GM19025 (cell line): ENCODE data around the gene HYAL4.
"Not testable (repeated sequence)": the region's sequence is repeated elsewhere in the genome, so short reads cannot be mapped to it uniquely, and the experiment has no call there.

Experiments used
- ATAC-seq: cut with Tn5 transposase; IDR thresholded peaks from one replicate; pipeline ENCODE4 v1.9.1; 2021; ENCODE audit warnings: mild to moderate bottlenecking, low read depth, moderate library complexity; ENCODE audit not compliant: unreplicated experiment

The HYAL4 gene

DNA sequence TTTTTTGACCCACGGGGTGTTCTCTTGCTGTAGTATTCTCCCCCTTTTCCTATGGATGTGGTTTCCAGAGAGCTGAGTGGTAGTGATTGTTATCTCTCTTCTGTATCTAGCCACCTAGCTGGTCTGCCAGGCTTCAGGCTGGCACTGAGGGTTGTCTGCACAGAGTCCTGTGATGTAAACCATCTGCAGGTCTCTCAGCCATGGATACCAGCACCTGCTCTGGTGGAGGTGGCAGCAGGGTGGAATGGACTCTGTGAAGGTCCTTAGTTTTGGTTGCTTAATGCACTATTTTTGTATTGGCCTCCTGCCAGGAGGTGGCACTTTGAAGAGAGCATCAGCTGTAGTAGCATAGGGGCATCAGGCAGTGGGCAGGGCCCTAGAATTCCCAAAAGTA lies 851 bp downstream of the HYAL4 start:
- peak; percentile 12 for ATAC-seq

DNA sequence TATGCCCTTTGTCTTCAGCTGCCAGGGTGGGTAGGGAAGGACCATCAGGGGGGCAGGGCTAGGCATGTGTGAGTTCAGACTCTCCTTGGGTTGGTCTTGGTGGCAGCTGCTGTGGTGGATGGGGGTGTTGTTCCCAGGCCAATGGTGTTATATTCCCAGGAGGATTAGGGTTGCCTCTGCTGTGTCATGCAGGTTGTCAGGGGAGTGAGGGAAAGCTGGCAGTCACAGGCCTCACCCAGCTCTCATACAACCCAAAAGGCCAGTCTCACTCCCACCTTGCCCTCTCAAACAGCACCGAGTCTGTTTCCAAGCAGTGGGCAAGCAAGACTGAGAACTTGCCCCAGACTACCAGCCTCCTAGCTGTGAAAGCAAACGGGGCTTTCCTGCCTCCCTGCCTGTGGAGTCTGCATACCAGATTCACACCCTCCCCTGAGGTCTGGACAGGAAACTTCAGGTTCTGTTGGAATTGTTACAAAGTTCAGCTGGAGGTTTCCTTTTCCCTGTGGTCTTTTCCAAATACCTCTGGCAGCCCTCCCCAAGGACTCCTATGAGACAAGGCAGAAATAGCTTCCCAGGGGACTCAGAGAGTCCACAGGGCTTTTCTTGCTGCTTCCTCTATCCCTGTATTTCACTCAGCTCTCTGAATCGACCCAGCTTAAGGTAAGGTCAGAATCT lies 1.4 kb downstream of the HYAL4 start:
- peak; percentile 51 for ATAC-seq

DNA sequence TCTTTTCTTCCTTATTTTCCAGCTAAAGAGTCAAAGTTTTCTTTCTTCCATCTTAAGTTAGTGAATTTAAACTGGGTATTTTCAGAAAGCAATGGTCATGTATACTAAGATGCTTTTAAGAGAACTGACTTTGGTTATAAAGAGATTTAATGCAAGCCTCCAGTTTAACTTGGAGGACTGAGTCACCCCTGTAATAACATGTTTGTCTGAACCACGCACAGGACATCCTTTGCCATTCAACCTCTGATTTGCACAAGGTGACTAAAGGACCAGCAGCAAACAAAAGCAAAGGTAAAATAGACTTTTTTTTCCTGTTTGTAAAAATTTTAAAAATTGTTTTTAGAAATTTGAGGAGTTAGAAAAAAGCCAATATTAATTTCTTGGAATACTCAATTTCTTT lies 2.9 kb downstream of the HYAL4 start:
- ATAC-seq: no peak

DNA sequence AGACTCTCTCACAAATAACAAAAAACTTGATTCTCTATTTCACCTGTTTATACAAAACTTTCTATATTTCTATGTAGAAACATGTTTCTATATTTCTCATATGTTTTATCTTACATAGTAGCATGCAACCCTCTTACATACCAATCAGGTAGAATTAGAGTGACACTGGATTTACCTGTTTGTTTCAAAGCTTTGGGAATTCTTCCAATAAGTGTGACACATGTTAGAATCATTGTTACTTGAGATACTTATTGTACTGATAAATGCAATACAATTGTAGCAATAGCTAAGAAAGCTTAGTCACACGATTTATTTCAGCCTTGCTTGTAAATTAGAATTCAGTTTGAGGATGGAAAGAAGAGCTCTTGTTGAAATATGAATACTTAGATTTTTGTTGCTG lies 4.9 kb downstream of the HYAL4 start:
- ATAC-seq: no peak

DNA sequence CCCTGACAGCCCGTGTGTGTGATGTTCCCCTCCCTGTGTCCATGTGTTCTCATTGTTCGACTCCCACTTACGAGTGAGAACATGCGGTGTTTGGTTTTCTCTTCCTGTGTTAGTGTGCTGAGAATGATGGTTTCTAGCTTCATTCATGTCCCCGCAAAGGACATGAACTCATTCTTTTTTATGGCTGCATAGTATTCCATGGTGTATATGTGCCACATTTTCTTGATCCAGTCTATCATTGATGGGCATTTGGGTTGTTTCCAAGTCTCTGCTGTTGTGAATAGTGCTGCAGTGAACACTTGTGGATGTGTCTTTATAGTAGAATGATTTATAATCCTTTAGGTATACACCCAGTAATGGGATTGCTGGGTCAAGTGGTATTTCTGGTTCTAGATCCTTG lies 6.4 kb downstream of the HYAL4 start:
- not testable (repeated sequence) for ATAC-seq

DNA sequence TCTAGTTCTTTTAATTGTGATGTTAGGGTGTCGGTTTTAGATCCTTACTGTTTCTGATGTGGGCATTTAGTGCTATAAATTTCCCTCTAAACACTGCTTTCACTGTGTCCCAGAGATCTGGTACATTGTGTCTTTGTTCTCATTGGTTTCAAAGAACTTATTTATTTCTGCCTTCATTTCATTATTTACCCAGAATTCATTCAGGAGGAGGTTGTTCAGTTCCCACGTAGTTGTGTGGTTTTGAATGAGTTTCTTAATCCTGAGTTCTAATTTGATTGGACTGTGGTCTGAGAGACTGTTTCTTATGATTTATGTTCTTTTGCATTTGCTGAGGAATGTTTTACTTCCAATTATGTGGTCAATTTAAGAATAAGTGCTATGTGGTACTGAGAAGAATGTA lies 9.3 kb downstream of the HYAL4 start:
- ATAC-seq: not testable (repeated sequence)

DNA sequence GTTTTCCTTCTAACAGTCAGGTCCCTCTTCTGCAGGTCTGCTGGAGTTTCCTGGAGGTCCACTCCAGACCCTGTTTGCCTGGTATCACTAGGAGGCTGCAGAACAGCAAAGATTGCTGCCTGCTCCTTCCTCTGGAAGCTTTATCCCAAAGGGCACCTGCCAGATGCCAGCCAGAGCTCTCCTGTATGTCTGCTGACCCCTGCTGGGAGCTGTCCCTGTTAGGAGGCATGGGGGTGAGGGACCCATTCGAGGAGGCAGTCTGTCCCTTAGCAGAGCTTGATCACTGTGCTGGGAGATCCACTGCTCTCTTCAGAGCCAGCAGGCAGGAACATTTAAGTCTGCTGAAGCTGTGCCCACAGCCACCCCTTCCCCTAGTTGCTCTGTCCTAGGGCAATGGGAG lies 11.5 kb downstream of the HYAL4 start:
- ATAC-seq: not testable (repeated sequence)

DNA sequence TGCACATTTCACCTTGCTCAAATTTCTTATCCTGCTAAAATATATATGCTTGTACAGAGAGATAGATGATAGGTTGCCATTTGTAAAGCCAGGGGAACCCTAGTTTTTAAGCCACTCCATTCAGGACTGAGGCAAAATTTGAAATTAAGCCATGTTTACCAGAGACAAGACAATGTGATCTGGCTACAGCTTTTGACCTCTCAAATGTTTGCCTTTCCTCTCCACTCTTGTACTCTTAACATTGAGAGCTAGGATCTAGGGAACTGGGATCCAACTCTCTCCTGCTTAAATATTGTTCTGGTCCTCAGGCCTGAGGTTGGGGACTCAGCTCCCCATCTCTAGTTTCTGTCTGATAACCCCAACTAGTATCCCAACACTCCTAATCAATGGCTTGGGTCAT lies 15.9 kb downstream of the HYAL4 start:
- ATAC-seq: no peak

DNA sequence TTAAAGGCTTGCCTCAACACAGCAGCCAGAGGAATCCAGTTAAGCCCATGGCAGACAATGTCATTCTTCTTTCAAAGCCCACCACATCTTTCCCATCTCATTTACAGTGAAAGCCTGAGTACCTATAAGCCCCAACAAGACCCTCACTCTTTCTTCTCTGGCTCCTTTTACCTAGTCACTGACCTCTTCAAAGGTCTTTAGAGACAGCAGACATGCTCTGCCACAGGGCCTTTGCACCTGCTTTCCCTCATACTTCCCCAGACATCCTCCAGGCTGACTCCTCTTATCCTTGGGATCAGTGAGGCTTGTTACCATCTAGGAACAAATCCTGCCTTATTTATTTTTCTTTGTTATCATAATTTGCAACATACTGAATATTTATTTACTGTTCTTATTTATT lies 17.8 kb downstream of the HYAL4 start:
- ATAC-seq: no peak

DNA sequence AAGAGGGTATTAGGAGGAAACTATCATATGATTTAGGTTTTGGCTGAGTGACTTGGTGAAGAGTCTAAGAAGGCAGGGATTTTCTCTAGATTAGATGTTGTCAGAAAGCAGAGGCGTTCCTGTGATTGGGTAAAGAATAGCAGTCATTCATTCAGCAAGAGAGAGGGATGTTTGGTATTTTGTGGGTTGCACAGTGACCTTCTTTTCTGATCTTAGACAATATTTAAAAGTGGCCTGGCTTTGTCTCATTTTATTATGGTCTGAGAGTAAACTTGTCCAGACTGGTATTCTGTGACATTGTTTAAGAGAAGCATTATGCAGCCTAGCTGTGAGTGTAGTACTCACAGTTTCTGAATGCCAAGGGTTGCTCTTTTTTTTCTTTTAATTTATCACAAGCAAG lies 18.5 kb downstream of the HYAL4 start:
- ATAC-seq: no peak

DNA sequence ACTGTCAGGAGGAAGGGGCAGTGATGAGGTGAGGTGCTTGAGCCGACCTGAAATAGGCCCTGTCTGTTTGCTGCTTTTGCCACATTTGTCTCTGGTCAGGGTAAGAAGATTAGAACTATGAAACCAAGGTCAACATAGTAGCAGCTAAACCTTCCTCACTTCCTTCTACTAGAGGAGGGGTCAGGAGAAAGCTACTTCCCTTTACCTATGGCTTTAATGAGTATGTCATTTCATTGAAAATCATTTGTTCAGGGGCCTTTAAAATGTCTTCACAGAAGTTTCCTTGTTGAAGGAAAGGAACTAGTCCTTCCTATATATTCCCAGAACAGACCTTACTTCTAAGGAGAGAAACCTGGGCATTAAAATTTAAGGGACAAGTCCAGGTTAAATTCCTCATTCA lies 19.0 kb downstream of the HYAL4 start:
- no peak for ATAC-seq

DNA sequence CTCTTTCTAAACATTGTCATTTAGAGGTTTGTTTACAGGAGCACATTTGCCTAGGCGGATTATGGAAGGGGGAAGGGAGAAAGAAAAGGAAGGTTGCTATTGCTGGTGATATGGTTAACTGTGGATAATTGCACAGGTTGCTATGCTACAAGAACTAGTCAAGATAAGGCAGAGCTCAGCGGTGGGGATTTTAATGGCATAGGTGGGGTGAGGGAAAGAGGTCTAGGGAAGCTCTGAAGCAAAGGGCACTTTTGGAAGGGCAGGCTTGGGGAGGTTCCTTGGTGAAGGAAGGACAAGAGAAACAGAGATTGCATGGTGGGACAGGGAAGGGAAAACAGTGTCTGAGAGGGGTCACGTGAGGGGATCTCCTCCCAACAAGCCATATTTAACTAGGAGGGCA lies 19.5 kb downstream of the HYAL4 start:
- ATAC-seq: no peak

DNA sequence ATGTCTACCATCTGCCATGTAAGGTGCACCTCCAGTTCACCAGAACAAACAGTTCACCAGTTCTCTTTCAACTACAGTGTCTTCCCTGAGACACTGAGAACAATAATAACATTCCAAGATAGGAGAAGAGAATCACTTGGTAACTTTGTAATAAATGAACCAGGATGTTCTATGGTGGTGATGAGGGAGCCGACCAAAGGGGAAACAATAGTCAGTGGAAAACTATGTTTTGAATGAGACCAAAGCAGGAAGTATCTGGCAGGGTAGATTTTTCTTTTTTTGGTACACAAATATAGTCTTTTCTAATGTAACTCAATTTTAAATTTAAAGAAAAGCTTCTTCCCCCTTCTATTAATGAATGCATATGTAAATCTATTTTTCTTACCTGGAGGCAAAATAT lies 20.0 kb downstream of the HYAL4 start:
- no peak for ATAC-seq

DNA sequence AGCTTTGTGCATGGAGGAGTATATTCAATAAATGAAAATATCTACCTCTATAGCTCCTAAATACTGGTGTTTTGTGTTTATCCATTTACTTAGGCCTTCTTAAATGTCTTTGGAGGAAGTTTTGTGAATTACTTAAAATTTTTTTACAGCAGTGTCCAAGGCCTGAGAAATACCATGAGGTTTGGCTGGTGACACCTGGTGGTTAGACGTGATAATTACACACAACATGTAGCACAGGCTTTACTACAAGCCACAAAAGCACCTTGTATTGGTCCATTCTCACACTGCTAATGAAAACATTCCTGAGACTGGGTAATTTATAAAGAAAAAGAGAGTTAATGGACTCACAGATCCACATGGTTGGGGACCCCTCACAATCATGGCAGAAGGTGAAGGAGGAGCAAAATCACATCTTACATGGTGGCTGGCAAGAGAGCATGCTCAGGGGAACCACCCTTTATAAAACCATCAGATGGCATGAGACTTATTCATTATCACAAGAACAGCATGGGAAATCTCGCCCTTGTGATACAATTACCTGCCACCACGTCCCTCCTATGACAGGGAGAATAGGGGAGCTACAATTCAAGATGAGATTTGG lies 20.6 kb downstream of the HYAL4 start:
- ATAC-seq: peak; percentile 78

DNA sequence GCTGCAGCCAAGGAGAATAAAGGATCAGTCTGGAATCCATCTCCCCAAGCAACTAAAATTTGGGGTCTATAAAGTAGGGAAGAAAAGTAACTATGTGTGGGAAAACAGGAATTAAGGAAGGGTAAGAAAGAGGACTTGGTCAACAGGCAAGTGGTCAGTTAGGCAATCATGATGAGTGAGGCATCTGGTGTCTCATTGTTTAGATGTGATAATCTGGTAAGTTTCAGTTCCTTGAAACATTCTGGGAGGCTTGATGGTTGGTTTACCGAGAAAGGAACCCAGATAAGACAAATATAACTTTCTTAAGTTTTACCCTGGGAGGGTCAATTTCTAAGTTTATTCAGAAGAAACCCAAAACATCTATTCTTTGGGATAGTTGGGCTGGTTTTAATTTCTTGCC lies 22.3 kb downstream of the HYAL4 start:
- ATAC-seq: no peak

DNA sequence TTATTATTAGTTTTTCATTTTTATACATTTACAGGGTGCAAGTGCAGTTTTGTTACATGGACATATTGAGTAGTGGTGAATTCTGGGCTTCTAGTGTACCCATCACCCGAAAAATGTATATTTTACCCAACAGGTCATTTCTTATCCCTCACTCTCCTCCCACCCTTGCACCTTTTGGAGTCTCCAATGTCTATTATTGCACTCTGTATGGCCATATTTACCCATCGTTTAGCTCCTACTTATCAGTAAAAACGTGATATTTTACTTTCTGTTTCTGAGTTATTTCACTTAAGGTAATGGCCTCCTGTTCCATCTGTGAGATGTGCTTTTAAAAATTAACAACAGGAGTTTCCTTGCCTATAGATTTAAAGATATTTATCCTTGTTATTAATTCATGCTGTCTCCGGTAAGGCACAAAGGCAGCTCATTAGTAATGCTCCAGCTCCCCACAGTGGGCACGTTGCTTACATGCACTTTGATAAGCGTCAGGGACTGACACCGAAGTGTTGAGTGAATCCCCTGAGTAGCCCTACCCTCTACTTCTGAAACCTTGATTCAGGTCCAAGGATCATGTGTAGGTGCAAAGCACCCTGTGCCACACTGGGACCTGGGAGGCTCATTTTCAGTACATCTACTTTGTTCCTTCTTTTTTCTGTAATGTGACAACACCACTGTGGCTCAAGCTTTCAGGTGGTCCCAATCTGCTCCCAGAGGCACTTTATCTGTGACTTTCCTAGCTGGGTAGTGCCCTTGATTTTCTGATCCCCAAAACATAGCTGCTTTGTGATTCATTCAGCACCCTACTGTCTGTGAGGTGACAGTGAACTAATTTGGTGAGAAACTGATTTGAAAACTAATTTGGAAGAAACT lies 27.3 kb downstream of the HYAL4 start:
- ATAC-seq: peak; percentile 68

DNA sequence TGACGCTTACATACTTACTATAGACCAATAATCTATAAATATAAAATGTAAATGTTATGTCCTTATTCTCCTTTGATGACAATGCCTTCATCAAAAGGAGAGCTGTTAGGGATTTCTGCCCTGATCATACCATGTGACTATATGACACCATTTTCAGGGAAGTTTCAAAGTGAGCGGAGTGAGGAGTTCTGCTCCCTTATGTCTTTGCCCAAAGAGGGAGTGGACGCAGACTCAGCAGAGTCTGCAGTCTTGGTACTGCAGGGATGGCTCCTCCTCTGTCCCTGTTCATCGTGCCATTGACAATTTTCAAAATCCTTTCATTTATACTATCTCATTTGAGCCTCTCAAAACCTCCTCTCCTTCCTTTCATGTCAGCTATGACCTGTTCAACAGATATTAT lies 27.9 kb downstream of the HYAL4 start:
- ATAC-seq: no peak

DNA sequence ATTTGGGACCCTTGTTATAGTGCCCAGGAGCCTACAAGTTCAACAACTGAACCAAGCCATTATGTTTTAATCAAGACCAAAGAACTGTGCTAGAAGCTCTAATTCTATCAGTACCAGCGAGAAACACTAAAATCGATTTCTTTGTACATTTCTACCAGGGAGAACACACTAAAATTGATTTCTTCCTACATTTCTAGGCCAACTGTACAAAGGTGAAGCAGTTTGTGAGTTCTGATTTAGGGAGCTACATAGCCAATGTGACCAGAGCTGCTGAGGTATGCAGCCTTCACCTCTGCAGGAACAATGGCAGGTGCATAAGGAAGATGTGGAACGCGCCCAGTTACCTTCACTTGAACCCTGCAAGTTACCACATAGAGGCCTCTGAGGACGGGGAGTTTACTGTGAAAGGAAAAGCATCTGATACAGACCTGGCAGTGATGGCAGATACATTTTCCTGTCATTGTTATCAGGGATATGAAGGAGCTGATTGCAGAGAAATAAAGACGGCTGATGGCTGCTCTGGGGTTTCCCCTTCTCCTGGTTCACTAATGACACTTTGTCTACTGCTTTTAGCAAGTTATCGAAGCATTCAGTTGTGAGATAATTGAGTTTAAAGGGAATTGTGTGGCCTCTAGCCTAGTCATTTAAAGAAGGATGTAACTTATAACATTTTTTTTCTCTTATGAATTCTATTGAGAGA lies 31.7 kb downstream of the HYAL4 start:
- no peak for ATAC-seq

DNA sequence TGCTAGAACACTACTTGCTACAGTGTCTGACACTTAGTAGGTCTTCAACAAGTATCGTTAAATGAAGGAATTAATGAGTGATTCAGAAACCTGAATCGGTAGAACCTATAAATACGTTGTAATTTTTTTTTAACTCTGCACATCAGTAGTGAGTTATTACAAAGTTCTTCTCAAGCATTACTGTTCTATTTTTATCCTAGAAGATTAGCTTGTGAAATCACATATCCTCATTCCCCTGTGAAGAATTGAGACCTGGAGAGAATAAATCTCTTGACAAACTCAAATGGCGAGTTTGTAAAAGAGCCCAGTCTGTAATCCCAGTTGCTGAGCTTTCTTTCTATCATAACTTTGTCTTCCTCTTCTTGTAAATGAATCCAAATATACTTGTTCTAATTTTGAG lies 34.7 kb downstream of the HYAL4 start:
- ATAC-seq: no peak

DNA sequence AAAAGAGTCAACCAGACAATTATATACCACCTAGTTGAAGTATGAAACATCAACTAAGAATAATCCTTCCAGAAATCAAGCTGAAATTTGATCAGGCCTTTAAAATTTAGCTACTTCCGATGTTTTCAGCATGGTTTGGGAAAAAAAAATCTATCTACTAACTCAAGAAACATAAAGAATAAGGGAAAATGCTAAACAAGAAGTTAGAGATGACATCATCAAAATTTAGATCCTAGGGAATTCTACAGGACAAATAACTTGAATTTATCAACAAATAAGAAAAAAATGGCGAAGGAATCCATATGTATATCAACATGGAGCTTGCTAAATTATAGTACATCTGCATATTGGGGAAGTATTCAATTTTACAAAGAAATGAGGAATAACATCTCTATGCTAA lies 36.3 kb downstream of the HYAL4 start:
- no peak for ATAC-seq

DNA sequence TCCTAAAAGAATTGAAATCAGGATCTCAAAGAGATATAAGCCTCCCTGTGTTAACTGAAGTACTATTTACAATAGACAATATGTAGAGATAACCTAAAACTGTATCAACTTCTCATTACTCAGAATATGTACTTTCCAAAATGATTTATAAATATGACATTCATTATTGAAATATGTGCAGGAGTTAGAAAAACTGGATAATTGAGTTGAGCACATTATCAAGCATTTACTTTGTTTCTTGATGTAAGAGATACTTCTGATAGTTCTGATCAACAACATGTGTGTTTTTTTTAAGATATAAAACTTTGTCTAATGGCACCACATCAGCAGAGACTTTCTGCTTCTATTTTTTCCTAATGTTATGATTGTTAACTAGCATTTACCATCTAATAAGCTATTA lies 38.2 kb downstream of the HYAL4 start:
- ATAC-seq: no peak
